ENCODE measurements around the gene CHRM4. TPM values are rescaled to one million over a fixed set of nuclear protein-coding genes. Genes with fewer than 3 reads are reported as not detected.

The CHRM4 gene
- total RNA-seq, 1 experiment from 2014 or later = 0.27 TPM

DNA sequence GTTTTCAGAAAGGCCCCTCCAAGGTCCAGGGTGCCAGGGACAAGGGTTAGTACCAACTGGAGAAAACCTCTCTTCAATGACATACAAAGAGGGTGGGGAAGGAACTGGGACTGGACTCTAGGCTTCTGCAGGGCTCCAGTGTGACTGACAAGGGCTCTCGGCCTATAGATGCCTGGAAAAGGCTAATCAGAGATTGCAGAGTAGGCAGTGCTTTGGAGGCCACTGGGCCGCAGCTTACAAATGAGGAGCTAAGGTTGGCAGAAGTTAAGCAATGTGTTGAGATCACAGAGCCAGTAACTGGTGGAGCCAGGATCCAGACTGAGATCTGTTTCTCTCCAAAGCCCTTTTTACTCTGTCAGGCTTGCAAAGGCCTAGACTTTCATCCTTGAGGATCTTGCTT lies 51.8 kb downstream of the CHRM4 start:
- intact Hi-C loops (cut with micrococcal nuclease; ENCODE audit: unreplicated experiment) = no loop called here
- no peaks in the 10 kb centered on the region for H3K9me3 ChIP-seq
- no TSS peak for BruUV-seq (replicated peaks)
- Mint-ChIP-seq H3K27me3 (ENCODE audit: insufficient read depth, unreplicated experiment) (no peaks in the 10 kb centered on the region), H3K27ac (ENCODE audit: unreplicated experiment) (no peak overlapping the region), H3K4me3 (ENCODE audit: unreplicated experiment) (no peak overlapping the region), H3K36me3 (ENCODE audit: insufficient read depth, unreplicated experiment) (no peaks in the 10 kb centered on the region), H3K4me1 (ENCODE audit: low read depth, unreplicated experiment) (peaks cover 8% of the 10 kb centered on the region), H3K9me3 (ENCODE audit: unreplicated experiment) (no peaks in the 10 kb centered on the region)
- ChIA-PET CTCF (interaction anchor here (0.8 kb wide), 1 partner anchor 9 kb away, joined by 4 read pairs; no protein-coding TSS in a partner anchor), POLR2A (no interaction called here)
- H3K27me3 ChIP-seq (replicated peaks; ENCODE audit: control insufficient read depth, insufficient read depth, low read length) = no peaks in the 10 kb centered on the region
- H3K4me3 ChIP-seq (ENCODE audit: low read depth, low read length) = no peak overlapping the region
- TF ChIP-seq, protein P1, sequence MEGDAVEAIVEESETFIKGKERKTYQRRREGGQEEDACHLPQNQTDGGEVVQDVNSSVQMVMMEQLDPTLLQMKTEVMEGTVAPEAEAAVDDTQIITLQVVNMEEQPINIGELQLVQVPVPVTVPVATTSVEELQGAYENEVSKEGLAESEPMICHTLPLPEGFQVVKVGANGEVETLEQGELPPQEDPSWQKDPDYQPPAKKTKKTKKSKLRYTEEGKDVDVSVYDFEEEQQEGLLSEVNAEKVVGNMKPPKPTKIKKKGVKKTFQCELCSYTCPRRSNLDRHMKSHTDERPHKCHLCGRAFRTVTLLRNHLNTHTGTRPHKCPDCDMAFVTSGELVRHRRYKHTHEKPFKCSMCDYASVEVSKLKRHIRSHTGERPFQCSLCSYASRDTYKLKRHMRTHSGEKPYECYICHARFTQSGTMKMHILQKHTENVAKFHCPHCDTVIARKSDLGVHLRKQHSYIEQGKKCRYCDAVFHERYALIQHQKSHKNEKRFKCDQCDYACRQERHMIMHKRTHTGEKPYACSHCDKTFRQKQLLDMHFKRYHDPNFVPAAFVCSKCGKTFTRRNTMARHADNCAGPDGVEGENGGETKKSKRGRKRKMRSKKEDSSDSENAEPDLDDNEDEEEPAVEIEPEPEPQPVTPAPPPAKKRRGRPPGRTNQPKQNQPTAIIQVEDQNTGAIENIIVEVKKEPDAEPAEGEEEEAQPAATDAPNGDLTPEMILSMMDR (IDR thresholded peaks at IDR 0.05; ENCODE audit: insufficient read depth in 1 of 2, low read depth in 1 of 2, low read length in 1 of 2, severe bottlenecking in 1 of 2, unreplicated experiment in 1 of 2) = no peak
- H3K4me1 ChIP-seq = peaks cover 10% of the 10 kb centered on the region
- no peaks in the 10 kb centered on the region for H3K36me3 ChIP-seq (ENCODE audit: control insufficient read depth, insufficient read depth, low read length)
- DNase-seq = no peak

DNA sequence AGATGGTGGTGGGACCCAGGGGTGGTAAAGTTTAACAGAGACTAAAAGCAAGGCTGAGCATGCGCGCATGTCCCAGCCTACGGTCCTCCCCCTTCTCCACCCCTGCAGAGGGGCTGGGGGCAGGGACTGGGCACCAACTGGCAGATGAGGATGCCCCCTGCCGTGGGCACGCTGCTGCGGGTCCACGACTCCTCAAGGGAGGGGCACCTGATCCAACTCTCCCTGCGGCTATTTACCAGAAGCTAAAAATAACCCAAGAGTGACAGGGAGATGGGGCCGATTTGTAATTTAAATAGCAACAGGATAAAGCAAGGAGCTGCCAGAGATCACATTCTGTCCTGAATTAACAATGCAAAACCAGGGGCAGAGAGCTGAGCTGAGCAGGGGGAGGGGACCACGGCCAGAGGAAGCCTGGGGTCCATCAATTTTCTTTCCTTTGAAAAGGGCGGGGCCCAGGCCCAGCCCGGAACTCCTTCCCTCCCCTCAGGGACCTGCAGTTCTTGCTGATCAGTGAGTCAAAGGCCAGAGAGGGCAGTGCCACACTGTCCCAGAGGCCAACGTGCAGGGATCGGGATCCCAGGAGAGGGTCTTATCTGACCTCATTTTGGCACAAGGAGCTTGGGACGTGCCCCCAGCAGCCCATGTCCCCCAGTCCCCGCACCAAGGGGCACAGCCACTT lies 52.4 kb downstream of the CHRM4 start:
- intact Hi-C loops (cut with micrococcal nuclease; ENCODE audit: unreplicated experiment) = no loop called here
- no peak overlapping the region for H3K4me3 Mint-ChIP-seq (ENCODE audit: unreplicated experiment)
- Histone ChIP-seq H3K4me1 (peaks cover 10% of the 10 kb centered on the region), H3K4me3 (ENCODE audit: low read depth, low read length) (no peak overlapping the region), H3K27me3 (replicated peaks; ENCODE audit: control insufficient read depth, insufficient read depth, low read length) (no peaks in the 10 kb centered on the region; the same call in 1 of the 2 replicates), H3K9me3 (no peaks in the 10 kb centered on the region), H3K36me3 (ENCODE audit: control insufficient read depth, insufficient read depth, low read length) (no peaks in the 10 kb centered on the region)
- no TSS peak for BruUV-seq (replicated peaks)
- peaks cover 7% of the 10 kb centered on the region for H3K4me1 Mint-ChIP-seq (ENCODE audit: low read depth, unreplicated experiment)
- H3K36me3 Mint-ChIP-seq (ENCODE audit: insufficient read depth, unreplicated experiment) = no peaks in the 10 kb centered on the region
- ChIA-PET CTCF (no interaction called here), POLR2A (no interaction called here)
- no peaks in the 10 kb centered on the region for H3K27me3 Mint-ChIP-seq (ENCODE audit: insufficient read depth, unreplicated experiment)
- H3K9me3 Mint-ChIP-seq (ENCODE audit: unreplicated experiment) = no peaks in the 10 kb centered on the region
- H3K27ac Mint-ChIP-seq (ENCODE audit: unreplicated experiment) = no peak overlapping the region
- DNase-seq = no peak
- TF ChIP-seq, protein P1 (IDR thresholded peaks at IDR 0.05; ENCODE audit: insufficient read depth in 1 of 2, low read depth in 1 of 2, low read length in 1 of 2, severe bottlenecking in 1 of 2, unreplicated experiment in 1 of 2) = no peak

DNA sequence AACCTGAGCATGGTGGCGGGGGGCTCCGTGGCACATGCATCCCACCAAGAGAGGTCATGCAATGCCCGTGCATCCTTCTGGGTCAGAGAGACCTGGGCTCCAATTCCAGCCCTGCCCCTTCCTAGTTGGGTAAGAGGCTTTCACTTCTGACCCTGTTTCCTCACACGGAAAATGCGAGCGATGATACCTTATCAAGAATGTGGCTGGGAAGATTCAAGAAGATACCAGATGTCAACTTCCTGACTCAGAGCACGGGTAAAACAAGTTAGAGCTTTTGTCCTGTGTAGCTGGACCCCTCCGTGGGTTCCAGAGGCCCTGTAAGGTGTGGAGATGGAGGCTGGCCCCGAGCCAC lies 53.0 kb downstream of the CHRM4 start:
- Histone ChIP-seq H3K4me1 (peaks cover 10% of the 10 kb centered on the region), H3K4me3 (ENCODE audit: low read depth, low read length) (no peak overlapping the region), H3K9me3 (no peaks in the 10 kb centered on the region), H3K36me3 (ENCODE audit: control insufficient read depth, insufficient read depth, low read length) (no peaks in the 10 kb centered on the region), H3K27me3 (replicated peaks; ENCODE audit: control insufficient read depth, insufficient read depth, low read length) (peaks cover 2% of the 10 kb centered on the region)
- ChIA-PET POLR2A (no interaction called here), CTCF (no interaction called here)
- BruUV-seq (replicated peaks) = no TSS peak
- TF ChIP-seq, protein P1 (IDR thresholded peaks at IDR 0.05; ENCODE audit: insufficient read depth in 1 of 2, low read depth in 1 of 2, low read length in 1 of 2, severe bottlenecking in 1 of 2, unreplicated experiment in 1 of 2) = no peak
- peaks cover 2% of the 10 kb centered on the region for H3K4me1 Mint-ChIP-seq (ENCODE audit: low read depth, unreplicated experiment)
- H3K27ac Mint-ChIP-seq (ENCODE audit: unreplicated experiment) = no peak overlapping the region
- no peak for DNase-seq
- no peaks in the 10 kb centered on the region for H3K9me3 Mint-ChIP-seq (ENCODE audit: unreplicated experiment)
- intact Hi-C loops (cut with micrococcal nuclease; ENCODE audit: unreplicated experiment) = no loop called here
- H3K36me3 Mint-ChIP-seq (ENCODE audit: insufficient read depth, unreplicated experiment) = no peaks in the 10 kb centered on the region
- H3K27me3 Mint-ChIP-seq (ENCODE audit: insufficient read depth, unreplicated experiment) = no peaks in the 10 kb centered on the region
- no peak overlapping the region for H3K4me3 Mint-ChIP-seq (ENCODE audit: unreplicated experiment)

Data from Caco-2 (cell line).